Hematopoietic multipotent progenitor cell treated with erythropoietin and hydrocortisone succinate and interleukin-3 and kit ligand, for 8 days (in vitro differentiated cells): ENCODE results near the gene ZMIZ1.

Experiments used
- DNase-seq: peaks from one replicate; pipeline ENCODE4 v3.0.0-alpha.2; 2015

Gene ZMIZ1

GRCh38 chr10:79314761-79315601, 246.2 kb downstream of the ZMIZ1 start:
- DNase-seq, result no peak

- DNase-seq, result no peak
Measured at GRCh38 chr10:79315602-79315920, 246.8 kb downstream of the ZMIZ1 start.

GRCh38 chr10:79316671-79317431, 248.1 kb downstream of the ZMIZ1 start:
- DNase-seq, result peak; percentile 27

GRCh38 chr10:79318369-79318768, 249.6 kb downstream of the ZMIZ1 start:
- peak; percentile 81 for DNase-seq

GRCh38 chr10:79319115-79319771, 250.5 kb downstream of the ZMIZ1 start:
- no peak for DNase-seq

GRCh38 chr10:79320316-79320715, 251.6 kb downstream of the ZMIZ1 start:
- DNase-seq, result no peak

- DNase-seq, result peak; percentile 36
Measured at GRCh38 chr10:79320820-79321493, 252.2 kb downstream of the ZMIZ1 start.

GRCh38 chr10:79321494-79321882, 252.7 kb downstream of the ZMIZ1 start:
- DNase-seq, result no peak

GRCh38 chr10:79321951-79322350, 253.2 kb downstream of the ZMIZ1 start:
- no peak for DNase-seq

GRCh38 chr10:79322616-79323543, 254.1 kb downstream of the ZMIZ1 start:
- DNase-seq, result peak; percentile 80

- DNase-seq, result no peak
Measured at GRCh38 chr10:79323602-79324001, 254.8 kb downstream of the ZMIZ1 start.

- DNase-seq, result no peak
Measured at GRCh38 chr10:79324032-79324695, 255.4 kb downstream of the ZMIZ1 start.

GRCh38 chr10:79326361-79327089, 257.8 kb downstream of the ZMIZ1 start:
- DNase-seq, result no peak

GRCh38 chr10:79327090-79327457, 258.3 kb downstream of the ZMIZ1 start:
- no peak for DNase-seq

GRCh38 chr10:79328147-79328701, 259.5 kb downstream of the ZMIZ1 start:
- no peak for DNase-seq

GRCh38 chr10:79328737-79329504, 260.2 kb downstream of the ZMIZ1 start:
- DNase-seq, result no peak

GRCh38 chr10:79329529-79329928, 260.8 kb downstream of the ZMIZ1 start:
- DNase-seq, result no peak

GRCh38 chr10:79331226-79331625, 262.5 kb downstream of the ZMIZ1 start:
- no peak for DNase-seq

GRCh38 chr10:79331709-79332108, 262.9 kb downstream of the ZMIZ1 start:
- peak; percentile 27 for DNase-seq
